Loucy (cell line): ENCODE results near the gene ANXA4.

ENCODE experiments used
- CTCF ChIP-seq: fragments of 200-600 bp; sonication (generic); conservative IDR thresholded peaks from 2 replicates; pipeline ENCODE4 v1.5.1; 2014; ENCODE audit warnings: mild to moderate bottlenecking, antibody characterized with exemption, low read length
- EZH2phosphoT487 ChIP-seq: fragments of 200-600 bp; IDR thresholded peaks from 2 replicates; pipeline ENCODE4 v1.6.1; 2018; ENCODE audit warnings: antibody characterized with exemption, mild to moderate bottlenecking, moderate library complexity, borderline replicate concordance

- TF ChIP-seq EZH2phosphoT487 (no peak), CTCF (no peak)
Measured at GRCh38 chr2:69817729-69818501, 76.0 kb downstream of the ANXA4 start.
